Panc1 (cell line): ENCODE data around the gene DAGLA. TPM values are rescaled to one million over a fixed set of nuclear protein-coding genes. Genes with fewer than 3 reads are reported as not detected.

ENCODE experiments used
- ATAC-seq: fragments of 200-7000 bp; cut with Tn5 transposase; 2 replicates; pipeline ENCODE4 v1.9.1; 2020; ENCODE audit warnings: mild to moderate bottlenecking, moderate library complexity
- BruUV-seq: library from RNA; stranded (reverse); fragments of 400-500 nt; replicated peaks from 2 replicates; lab custom pipeline; 2021; lab: Mats Ljungman, UMichigan
- CTCF ChIA-PET: fragments of 300-600 bp; sonication (Branson Sonifier 250); formaldehyde crosslinking; loops from one replicate; lab custom pipeline; 2022; ENCODE audit warnings: antibody characterized with exemption; lab: Charles Lee
- POLR2A ChIA-PET: fragments of 300-600 bp; sonication (Branson Sonifier 250); formaldehyde crosslinking; loops from one replicate; lab custom pipeline; 2022; ENCODE audit warnings: antibody characterized with exemption; lab: Charles Lee
- DNase-seq: peaks from one replicate; pipeline ENCODE4 v3.0.0-alpha.2; 2010; ENCODE audit warnings: low read depth, low spot score
- H3K27ac ChIP-seq: 2 replicates; pipeline ENCODE4 v1.5.1; 2011; ENCODE audit warnings: mild to moderate bottlenecking, low read length, inconsistent platforms
- H3K27me3 ChIP-seq: fragments of 200-500 bp; sonication (Bioruptor generic); 2 replicates; pipeline ENCODE4 v1.6.0; 2014; ENCODE audit warnings: low read length, inconsistent platforms; ENCODE audit not compliant: control insufficient read depth, insufficient read depth
- H3K36me3 ChIP-seq: fragments of 200-500 bp; sonication (Bioruptor generic); 2 replicates; pipeline ENCODE4 v1.5.1; 2014; ENCODE audit warnings: inconsistent platforms, mild to moderate bottlenecking, low read length, moderate library complexity; ENCODE audit not compliant: control insufficient read depth, insufficient read depth
- H3K4me1 ChIP-seq: 2 replicates; pipeline ENCODE4 v1.5.1; 2011; ENCODE audit warnings: inconsistent platforms, mild to moderate bottlenecking, low read length, moderate library complexity; ENCODE audit not compliant: control insufficient read depth, insufficient read depth
- H3K4me3 ChIP-seq, 2 experiments: 2 replicates each; pipeline ENCODE4 v1.5.1; 2011 to 2012; ENCODE audit warnings: low read depth in 2 of 2, low read length in 2 of 2, mild to moderate bottlenecking in 2 of 2, inconsistent platforms in 1 of 2, moderate library complexity in 1 of 2
- H3K9me3 ChIP-seq: fragments of 200-500 bp; sonication (Bioruptor generic); 2 replicates; pipeline ENCODE4 v1.5.1; 2014; ENCODE audit warnings: low read depth, mild to moderate bottlenecking, inconsistent platforms, low read length, moderate library complexity; ENCODE audit not compliant: control insufficient read depth, insufficient read depth
- POLR2AphosphoS5 ChIP-seq: IDR thresholded peaks from 2 replicates; pipeline ENCODE4 v1.6.1; 2012; ENCODE audit warnings: mild to moderate bottlenecking, low read depth, low read length, moderate library complexity
- REST ChIP-seq, 2 experiments: IDR thresholded peaks; 2 replicates each; pipeline ENCODE4 v1.6.1; 2011 to 2012; ENCODE audit warnings: low read depth in 2 of 2, control low read depth in 1 of 2, low read length in 1 of 2, mild to moderate bottlenecking in 1 of 2, moderate library complexity in 1 of 2; ENCODE audit not compliant: insufficient read depth in 1 of 2
- SIN3A ChIP-seq: IDR thresholded peaks from 2 replicates; pipeline ENCODE4 v1.6.1; 2012; ENCODE audit warnings: low read depth, mild to moderate bottlenecking, low read length, moderate library complexity, borderline replicate concordance; ENCODE audit not compliant: insufficient read depth
- TCF7L2 ChIP-seq: IDR thresholded peaks from 2 replicates; pipeline ENCODE4 v1.6.1; 2011; ENCODE audit warnings: mild to moderate bottlenecking, low read depth, low read length, inconsistent platforms
- in situ Hi-C: cut with HindIII; loops from 2 replicates; pipeline ENCODE4 v1.10.0; 2016; ENCODE audit warnings: low sequenced_read_pairs, low pct_unique_long_range_greater_than_20kb
- intact Hi-C: fragments of 100-400 bp; cut with micrococcal nuclease; formaldehyde crosslinking; loops from one replicate; pipeline ENCODE4 v1.10.0; 2022; ENCODE audit not compliant: unreplicated experiment
- total RNA-seq: library from RNA; stranded (reverse); gene quantifications from one replicate; pipeline ENCODE4 v1.2.1, GENCODE V29; 2021; ENCODE audit not compliant: unreplicated experiment
- TF ChIP-seq, protein P1 (sequence below): fragments of 450-650 bp; IDR thresholded peaks from 2 replicates; pipeline ENCODE4 v1.5.1; 2017; ENCODE audit warnings: mild to moderate bottlenecking

Gene DAGLA
- total RNA-seq, 1 experiment from 2014 or later: 6.4 TPM

- H3K36me3 ChIP-seq: no peaks in the 10 kb centered on the region
- ATAC-seq (no peak), DNase-seq (no peak)
- no peaks in the 10 kb centered on the region for H3K9me3 ChIP-seq
- 0 out of 2 replicates have a peak, but pooled peaks cover 7% of the 10 kb centered on the region for H3K4me1 ChIP-seq
- intact Hi-C loops (no loop called here), in situ Hi-C loops (no loop called here)
- no TSS peak for BruUV-seq
- ChIA-PET CTCF (interaction anchor here (0.5 kb wide), 1 partner anchor 114 kb away, joined by 5 read pairs; no protein-coding TSS in a partner anchor), POLR2A (no interaction called here)
- no peak for TF ChIP-seq TCF7L2
- no peak for TF ChIP-seq REST (IDR thresholded peaks at IDR 0.05; ENCODE audit: insufficient read depth in 1 of 2, low read depth in 2 of 2, low read length in 1 of 2)
- TF ChIP-seq, protein P1, sequence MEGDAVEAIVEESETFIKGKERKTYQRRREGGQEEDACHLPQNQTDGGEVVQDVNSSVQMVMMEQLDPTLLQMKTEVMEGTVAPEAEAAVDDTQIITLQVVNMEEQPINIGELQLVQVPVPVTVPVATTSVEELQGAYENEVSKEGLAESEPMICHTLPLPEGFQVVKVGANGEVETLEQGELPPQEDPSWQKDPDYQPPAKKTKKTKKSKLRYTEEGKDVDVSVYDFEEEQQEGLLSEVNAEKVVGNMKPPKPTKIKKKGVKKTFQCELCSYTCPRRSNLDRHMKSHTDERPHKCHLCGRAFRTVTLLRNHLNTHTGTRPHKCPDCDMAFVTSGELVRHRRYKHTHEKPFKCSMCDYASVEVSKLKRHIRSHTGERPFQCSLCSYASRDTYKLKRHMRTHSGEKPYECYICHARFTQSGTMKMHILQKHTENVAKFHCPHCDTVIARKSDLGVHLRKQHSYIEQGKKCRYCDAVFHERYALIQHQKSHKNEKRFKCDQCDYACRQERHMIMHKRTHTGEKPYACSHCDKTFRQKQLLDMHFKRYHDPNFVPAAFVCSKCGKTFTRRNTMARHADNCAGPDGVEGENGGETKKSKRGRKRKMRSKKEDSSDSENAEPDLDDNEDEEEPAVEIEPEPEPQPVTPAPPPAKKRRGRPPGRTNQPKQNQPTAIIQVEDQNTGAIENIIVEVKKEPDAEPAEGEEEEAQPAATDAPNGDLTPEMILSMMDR: no peak
- no peak for TF ChIP-seq POLR2AphosphoS5
- TF ChIP-seq SIN3A: no peak
- H3K4me3 ChIP-seq: no peak overlapping the region
- no peak overlapping the region for H3K27ac ChIP-seq
- H3K27me3 ChIP-seq: no peaks in the 10 kb centered on the region
Observed at GRCh38 chr11:61713464-61713863, 33.3 kb downstream of the DAGLA start.

DNA sequence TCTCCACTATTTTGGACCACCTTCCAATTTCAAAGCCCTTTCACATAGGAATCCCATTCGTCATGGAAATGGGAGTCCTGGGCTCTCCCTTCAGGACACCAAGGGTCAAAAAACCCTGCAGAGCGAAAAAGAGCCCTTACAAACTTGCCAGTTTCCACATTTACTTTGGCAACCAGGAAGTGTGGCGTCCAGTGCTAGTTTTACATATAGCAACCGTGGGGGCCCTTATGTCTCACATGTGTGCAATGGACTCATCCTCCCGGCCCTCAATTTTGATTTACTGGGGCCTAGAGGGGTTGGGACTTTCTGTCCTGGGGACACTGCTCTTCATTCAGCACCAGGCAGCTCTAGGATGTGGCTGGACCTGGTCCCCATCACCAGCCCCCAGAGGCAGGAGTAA is 33.7 kb downstream of the DAGLA start:
- TF ChIP-seq SIN3A (no peak), TCF7L2 (no peak), REST (IDR thresholded peaks at IDR 0.05; ENCODE audit: insufficient read depth in 1 of 2, low read depth in 2 of 2, low read length in 1 of 2) (no peak), POLR2AphosphoS5 (no peak)
- TF ChIP-seq, protein P1: no peak
- intact Hi-C loops (no loop called here), in situ Hi-C loops (no loop called here)
- Histone ChIP-seq H3K4me3 (no peak overlapping the region), H3K27me3 (no peaks in the 10 kb centered on the region), H3K27ac (no peak overlapping the region), H3K4me1 (0 out of 2 replicates have a peak, but pooled peaks cover 7% of the 10 kb centered on the region), H3K9me3 (no peaks in the 10 kb centered on the region), H3K36me3 (no peaks in the 10 kb centered on the region)
- ChIA-PET POLR2A (no interaction called here), CTCF (interaction anchor here (0.5 kb wide), 1 partner anchor 114 kb away, joined by 5 read pairs; no protein-coding TSS in a partner anchor)
- DNase-seq (no peak), ATAC-seq (no peak)
- no TSS peak for BruUV-seq
